Right ventricle myocardium inferior (tissue), 1 donor: ENCODE data around the gene DCTPP1. TPM values are rescaled to one million over a fixed set of nuclear protein-coding genes. Genes with fewer than 3 reads are reported as not detected.

ENCODE experiments used
- ATAC-seq: fragments of 200-7000 bp; cut with Tn5 transposase; one replicate; pipeline ENCODE4 v1.9.1; 2020; ENCODE audit warnings: mild to moderate bottlenecking, moderate library complexity
- DNase-seq: peaks from one replicate; pipeline ENCODE4 v3.0.0; 2021; ENCODE audit errors: missing footprints
- intact Hi-C: fragments of 100-400 bp; cut with DNase I; formaldehyde crosslinking; loops from one replicate; pipeline ENCODE4 v1.11.0; 2022
- total RNA-seq: library from RNA; stranded (reverse); fragmentation: NEBNext Ultra II Directional; extraction: Animal tissue kit (Norgen Biotek cat#: 25700); gene quantifications from one replicate; pipeline ENCODE4 v1.2.1, GENCODE V29; 2021
- donor health status: DM: no; HTN: yes; CAD: no; lungs with severe emphysema.

DCTPP1 gene
- total RNA-seq, 1 donor from 2014 or later = 35.2 TPM

GRCh38 chr16:30377050-30377811 lies 52.6 kb downstream of the DCTPP1 start:
- DNase-seq (no peak), ATAC-seq (no peak)
- intact Hi-C loops = no loop called here

GRCh38 chr16:30376461-30376902 lies 53.3 kb downstream of the DCTPP1 start:
- intact Hi-C loops = no loop called here
- no peak for ATAC-seq
- no peak for DNase-seq

GRCh38 chr16:30375864-30376263 lies 54.0 kb downstream of the DCTPP1 start:
- DNase-seq (no peak), ATAC-seq (no peak)
- intact Hi-C loops = no loop called here

GRCh38 chr16:30374538-30374937 lies 55.3 kb downstream of the DCTPP1 start, which contains the start of gene MYL11:
MYL11 (plus strand) TSS chr16:30374802; CDS start chr16:30374858, 56 bp downstream.
- ATAC-seq (no peak), DNase-seq (no peak)
- intact Hi-C loops = no loop called here

Other genes with a start within 250 kb of the DCTPP1 start
- 15.8 TPM for gene CORO1A, start 246.4 kb downstream of the DCTPP1 start, total RNA-seq
- 49.7 TPM for gene BOLA2B, start 236.4 kb downstream of the DCTPP1 start, total RNA-seq
- 7.4 TPM for gene SLX1A, start 236.2 kb downstream of the DCTPP1 start, total RNA-seq
- gene SULT1A3, start 230.8 kb downstream of the DCTPP1 start, total RNA-seq = 10.3 TPM
- 4.5 TPM for gene NPIPB13, start 181.6 kb downstream of the DCTPP1 start, total RNA-seq
- 35.0 TPM for gene CD2BP2, start 74.7 kb downstream of the DCTPP1 start, total RNA-seq
- gene TBC1D10B, start 59.5 kb downstream of the DCTPP1 start, total RNA-seq = 26.0 TPM
- not detected for gene MYL11, start 55.2 kb downstream of the DCTPP1 start, total RNA-seq
- gene SEPTIN1, start 47.5 kb downstream of the DCTPP1 start, total RNA-seq = 1.4 TPM
- gene ZNF48, start 34.6 kb downstream of the DCTPP1 start, total RNA-seq = 5.3 TPM
- gene ZNF771, start 22.4 kb downstream of the DCTPP1 start, total RNA-seq = 5.1 TPM
- 29.3 TPM for gene SEPHS2, start 15.8 kb upstream of the DCTPP1 start, total RNA-seq
- 4.2 TPM for gene ITGAL, start 42.7 kb upstream of the DCTPP1 start, total RNA-seq
- gene ZNF768, start 96.5 kb upstream of the DCTPP1 start, total RNA-seq = 73.8 TPM
- 5.7 TPM for gene ZNF747, start 104.8 kb upstream of the DCTPP1 start, total RNA-seq
- 10.0 TPM for gene ZNF764, start 128.3 kb upstream of the DCTPP1 start, total RNA-seq
- gene ZNF688, start 141.7 kb upstream of the DCTPP1 start, total RNA-seq = 12.2 TPM
- 7.6 TPM for gene ZNF785, start 155.7 kb upstream of the DCTPP1 start, total RNA-seq
- 4.2 TPM for gene ZNF689, start 180.4 kb upstream of the DCTPP1 start, total RNA-seq
- 18.2 TPM for gene PRR14, start 220.9 kb upstream of the DCTPP1 start, total RNA-seq
- gene FBRS, start 228.4 kb upstream of the DCTPP1 start, total RNA-seq = 31.0 TPM